Trophoblast cell (in vitro differentiated cells and primary cell): ENCODE measurements around the gene HBA1.

Experiments
- DNase-seq, 2 donors: peaks; one replicate each; pipeline ENCODE4 v3.0.0-alpha.2; 2016
- H2AFZ ChIP-seq: 2 replicates; pipeline ENCODE4 v1.6.1; 2013; ENCODE audit warnings: low read length, moderate library complexity, mild to moderate bottlenecking; ENCODE audit not compliant: insufficient read depth, poor library complexity
- H2AK5ac ChIP-seq: 2 replicates; pipeline ENCODE4 v1.6.1; 2013; ENCODE audit warnings: mild to moderate bottlenecking, low read length
- H2BK120ac ChIP-seq: 2 replicates; pipeline ENCODE4 v1.6.1; 2013; ENCODE audit warnings: low read length, mild to moderate bottlenecking, moderate library complexity; ENCODE audit not compliant: insufficient read depth, poor library complexity
- H2BK12ac ChIP-seq: 2 replicates; pipeline ENCODE4 v1.6.1; 2013; ENCODE audit warnings: mild to moderate bottlenecking, low read length, moderate library complexity
- H2BK5ac ChIP-seq: 2 replicates; pipeline ENCODE4 v1.6.1; 2013; ENCODE audit warnings: low read length, low read depth, moderate library complexity, mild to moderate bottlenecking; ENCODE audit not compliant: poor library complexity
- H3K14ac ChIP-seq: 2 replicates; pipeline ENCODE4 v1.6.1; 2013; ENCODE audit warnings: mild to moderate bottlenecking, low read length
- H3K18ac ChIP-seq: 2 replicates; pipeline ENCODE4 v1.6.1; 2013; ENCODE audit warnings: mild to moderate bottlenecking, low read length
- H3K23ac ChIP-seq: 2 replicates; pipeline ENCODE4 v1.6.1; 2013; ENCODE audit warnings: low read length
- H3K27ac ChIP-seq: 2 replicates; pipeline ENCODE4 v1.5.1; 2013; ENCODE audit warnings: low read depth, mild to moderate bottlenecking, inconsistent platforms, low read length, moderate library complexity
- H3K27me3 ChIP-seq: 2 replicates; pipeline ENCODE4 v1.6.1; 2013; ENCODE audit warnings: inconsistent platforms, mild to moderate bottlenecking, low read length, moderate library complexity; ENCODE audit not compliant: insufficient read depth
- H3K36me3 ChIP-seq, 2 experiments: 1 replicate in 1 of 2; 2 replicates in 1 of 2; pipeline ENCODE4 v1.6.1; 2013; ENCODE audit warnings: low read length in 2 of 2, mild to moderate bottlenecking in 2 of 2, moderate library complexity in 1 of 2; ENCODE audit not compliant: insufficient read depth in 2 of 2, control insufficient read depth in 1 of 2
- H3K4ac ChIP-seq: 2 replicates; pipeline ENCODE4 v1.6.1; 2013; ENCODE audit warnings: low read depth, mild to moderate bottlenecking, low read length, moderate library complexity
- H3K4me1 ChIP-seq, 2 experiments: 1 replicate in 1 of 2; 2 replicates in 1 of 2; pipeline ENCODE4 v1.6.1; 2013; ENCODE audit warnings: low read length in 2 of 2, mild to moderate bottlenecking in 2 of 2, moderate library complexity in 1 of 2; ENCODE audit not compliant: insufficient read depth in 2 of 2, control insufficient read depth in 1 of 2
- H3K4me2 ChIP-seq: 2 replicates; pipeline ENCODE4 v1.6.1; 2013; ENCODE audit warnings: inconsistent platforms, mild to moderate bottlenecking, low read length, moderate library complexity
- H3K4me3 ChIP-seq: 2 replicates; pipeline ENCODE4 v1.5.1; 2013; ENCODE audit warnings: mild to moderate bottlenecking, low read depth, low read length, inconsistent platforms
- H3K79me1 ChIP-seq: one replicate; pipeline ENCODE4 v1.6.1; 2013; ENCODE audit warnings: low read length
- H3K79me2 ChIP-seq: 2 replicates; pipeline ENCODE4 v1.6.1; 2013; ENCODE audit warnings: low read length, mild to moderate bottlenecking; ENCODE audit not compliant: control insufficient read depth, insufficient read depth, poor library complexity
- H3K9ac ChIP-seq: 2 replicates; pipeline ENCODE4 v1.6.1; 2013; ENCODE audit warnings: mild to moderate bottlenecking, low read length
- H3K9me3 ChIP-seq: 2 replicates; pipeline ENCODE4 v1.6.1; 2013; ENCODE audit warnings: low read depth, mild to moderate bottlenecking, control low read depth, inconsistent platforms, low read length; ENCODE audit not compliant: insufficient read depth
- H4K12ac ChIP-seq: 2 replicates; pipeline ENCODE4 v1.6.1; 2013; ENCODE audit warnings: low read depth, mild to moderate bottlenecking, low read length, moderate library complexity
- H4K8ac ChIP-seq: 2 replicates; pipeline ENCODE4 v1.6.1; 2013; ENCODE audit warnings: low read depth, mild to moderate bottlenecking, low read length, moderate library complexity
- H4K91ac ChIP-seq: one replicate; pipeline ENCODE4 v1.6.1; 2013; ENCODE audit warnings: low read depth, mild to moderate bottlenecking, low read length, moderate library complexity
- WGBS: extraction: QIAGEN DNeasy Blood & Tissue Kit; methylation state at CpG from one replicate; pipeline ENCODE4 v1.1.7; 2013; ENCODE audit warnings: missing lambda C conversion rate; ENCODE audit not compliant: insufficient read length, insufficient coverage; ENCODE audit errors: extremely low coverage; 5-methylcytosine and 5-hydroxymethylcytosine counted together

The HBA1 gene

DNA sequence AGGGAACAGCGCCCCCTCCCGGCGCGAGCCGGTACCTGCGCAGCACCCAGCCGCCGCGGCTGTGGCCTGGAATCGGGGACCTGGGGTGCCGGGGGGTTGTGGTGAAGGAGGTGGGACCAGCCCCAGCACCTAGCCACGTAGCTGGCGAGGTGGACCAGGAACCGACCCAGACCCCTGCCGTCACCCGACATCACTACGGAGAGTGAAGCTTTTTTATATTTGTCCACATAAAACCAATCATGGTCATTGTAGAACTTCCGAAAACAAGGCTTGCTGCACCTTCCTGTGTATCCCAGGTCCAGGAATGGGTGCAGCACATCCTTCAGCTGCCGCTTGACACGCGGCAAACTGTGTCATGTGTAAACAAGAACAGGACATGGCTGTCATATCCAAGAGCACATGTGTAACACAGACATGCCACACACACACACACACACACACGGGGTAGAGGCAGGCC, 5.1 kb downstream of the HBA1 start:
- H3K27me3 ChIP-seq = peaks cover 16% of the 10 kb centered on the region
- H4K8ac ChIP-seq = no peak overlapping the region
- H2AFZ ChIP-seq = no peak overlapping the region
- no CpG with 5 or more reads among the region's 22 CpGs for WGBS
- DNase-seq = peak; percentile 48 to 49
- no peak overlapping the region for H3K4me3 ChIP-seq
- H2BK120ac ChIP-seq = no peak overlapping the region
- H3K36me3 ChIP-seq = peaks cover 9 to 21% of the 10 kb centered on the region in 2 experiments
- H4K12ac ChIP-seq = no peak overlapping the region
- no peak overlapping the region for H2BK5ac ChIP-seq
- no peak overlapping the region for H3K4ac ChIP-seq
- H3K18ac ChIP-seq = no peak overlapping the region
- no peak overlapping the region for H2BK12ac ChIP-seq
- no peak overlapping the region for H3K14ac ChIP-seq
- H4K91ac ChIP-seq = no peak overlapping the region
- no peaks in the 10 kb centered on the region for H3K79me2 ChIP-seq
- peaks cover 4% of the 10 kb centered on the region for H3K9me3 ChIP-seq
- H3K4me1 ChIP-seq = peaks cover 5 to 11% of the 10 kb centered on the region in 2 experiments
- no peak overlapping the region for H2AK5ac ChIP-seq
- peak overlapping the region; percentile 46 for H3K4me2 ChIP-seq
- H3K23ac ChIP-seq = no peak overlapping the region
- no peak overlapping the region for H3K27ac ChIP-seq
- no peaks in the 10 kb centered on the region for H3K79me1 ChIP-seq
- no peak overlapping the region for H3K9ac ChIP-seq

DNA sequence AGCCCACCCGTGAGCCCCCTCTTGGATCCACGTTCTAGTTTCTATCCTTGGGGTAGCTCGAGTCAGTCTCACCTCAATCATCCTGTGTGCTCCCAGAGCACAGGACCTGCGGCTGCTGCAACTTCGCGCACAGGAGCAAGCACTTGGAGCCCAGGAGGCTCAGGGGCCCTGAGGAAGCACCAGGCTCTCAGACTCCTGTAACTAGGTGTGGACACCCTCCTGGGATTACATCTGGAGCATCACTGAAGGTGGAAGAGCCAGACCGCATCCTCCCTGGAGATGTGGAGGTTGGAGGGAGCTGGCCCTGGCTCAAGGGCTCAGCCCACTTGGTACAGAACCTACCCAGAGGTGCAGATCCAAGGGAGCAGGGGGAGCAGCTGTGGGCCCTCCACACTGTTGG, 6.5 kb downstream of the HBA1 start:
- H3K4me2 ChIP-seq = no peak overlapping the region
- H3K14ac ChIP-seq = no peak overlapping the region
- no peaks in the 10 kb centered on the region for H3K9me3 ChIP-seq
- no peaks in the 10 kb centered on the region for H3K79me1 ChIP-seq
- H3K79me2 ChIP-seq = no peaks in the 10 kb centered on the region
- peaks cover 9% of the 10 kb centered on the region for H3K27me3 ChIP-seq
- H2BK12ac ChIP-seq = no peak overlapping the region
- peaks cover 5 to 11% of the 10 kb centered on the region in 2 experiments for H3K4me1 ChIP-seq
- no peak overlapping the region for H2AFZ ChIP-seq
- H3K23ac ChIP-seq = no peak overlapping the region
- peaks cover 19 to 30% of the 10 kb centered on the region in 2 experiments for H3K36me3 ChIP-seq
- H3K9ac ChIP-seq = no peak overlapping the region
- H3K18ac ChIP-seq = no peak overlapping the region
- H2BK120ac ChIP-seq = no peak overlapping the region
- no peak overlapping the region for H2BK5ac ChIP-seq
- no peak overlapping the region for H3K4ac ChIP-seq
- H4K8ac ChIP-seq = no peak overlapping the region
- DNase-seq = no peak
- H3K27ac ChIP-seq = no peak overlapping the region
- WGBS = no CpG with 5 or more reads among the region's 7 CpGs
- peak overlapping the region; percentile 7 for H4K12ac ChIP-seq
- no peak overlapping the region for H4K91ac ChIP-seq
- H3K4me3 ChIP-seq = no peak overlapping the region
- no peak overlapping the region for H2AK5ac ChIP-seq

DNA sequence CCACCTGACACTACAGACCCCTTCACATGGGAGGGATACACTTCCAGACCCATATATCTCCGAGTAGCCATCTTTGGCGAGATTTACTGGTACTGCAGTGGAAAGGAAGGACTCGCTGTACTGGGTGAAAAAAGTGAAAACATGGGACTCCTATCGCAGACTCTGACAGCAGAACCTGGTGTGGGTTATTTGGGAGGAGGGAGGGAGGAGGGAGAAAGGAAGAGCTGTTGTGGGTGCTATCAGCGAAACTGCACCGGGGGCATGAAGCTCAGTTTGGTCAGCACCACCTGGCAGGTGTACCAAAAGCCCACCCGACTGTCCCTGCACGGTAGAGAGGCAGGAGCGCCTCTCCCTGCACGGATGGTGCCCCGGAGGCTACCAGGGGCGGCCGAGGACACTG, 8.7 kb downstream of the HBA1 start:
- H3K36me3 ChIP-seq = peaks cover 37 to 49% of the 10 kb centered on the region in 2 experiments
- H2BK12ac ChIP-seq = no peak overlapping the region
- H4K8ac ChIP-seq = no peak overlapping the region
- H2AFZ ChIP-seq = no peak overlapping the region
- H2BK120ac ChIP-seq = no peak overlapping the region
- DNase-seq = no peak
- no peak overlapping the region for H3K4me2 ChIP-seq
- H3K4me1 ChIP-seq = peaks cover 5 to 8% of the 10 kb centered on the region in 2 experiments
- H3K4me3 ChIP-seq = no peak overlapping the region
- H2BK5ac ChIP-seq = no peak overlapping the region
- H3K27me3 ChIP-seq = no peaks in the 10 kb centered on the region
- no peaks in the 10 kb centered on the region for H3K79me2 ChIP-seq
- no peak overlapping the region for H2AK5ac ChIP-seq
- H3K79me1 ChIP-seq = no peaks in the 10 kb centered on the region
- no peak overlapping the region for H3K4ac ChIP-seq
- WGBS = no CpG with 5 or more reads among the region's 13 CpGs
- H4K91ac ChIP-seq = no peak overlapping the region
- no peak overlapping the region for H3K23ac ChIP-seq
- no peaks in the 10 kb centered on the region for H3K9me3 ChIP-seq
- no peak overlapping the region for H3K18ac ChIP-seq
- no peak overlapping the region for H3K9ac ChIP-seq
- no peak overlapping the region for H3K14ac ChIP-seq
- no peak overlapping the region for H3K27ac ChIP-seq
- no peak overlapping the region for H4K12ac ChIP-seq

DNA sequence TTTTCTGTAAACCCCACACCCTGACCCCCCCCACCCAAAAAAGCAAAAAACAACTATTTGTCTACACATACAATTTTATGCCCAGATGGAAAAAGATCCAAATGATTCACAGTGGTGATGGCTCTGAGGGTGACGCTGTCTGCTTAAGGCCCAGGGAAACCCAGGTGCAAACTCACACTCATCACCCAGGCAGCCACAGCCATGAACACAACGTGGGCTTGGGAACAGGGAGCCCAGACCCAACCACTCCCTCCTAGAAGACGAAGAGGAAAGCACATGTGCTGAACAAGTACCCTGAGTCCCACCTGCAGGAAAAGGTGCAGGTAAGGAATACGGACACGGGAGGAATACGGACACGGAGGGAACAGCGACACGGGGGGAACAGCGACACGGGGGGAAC, 9.2 kb downstream of the HBA1 start:
- H2BK5ac ChIP-seq = no peak overlapping the region
- no peak overlapping the region for H3K27ac ChIP-seq
- WGBS = no CpG with 5 or more reads among the region's 11 CpGs
- H4K91ac ChIP-seq = no peak overlapping the region
- H3K4me3 ChIP-seq = no peak overlapping the region
- H3K79me2 ChIP-seq = no peaks in the 10 kb centered on the region
- H3K14ac ChIP-seq = no peak overlapping the region
- H4K12ac ChIP-seq = no peak overlapping the region
- H2BK120ac ChIP-seq = no peak overlapping the region
- peak in 1 of 2 donors; percentile 45 for DNase-seq
- no peak overlapping the region for H2AFZ ChIP-seq
- H3K4ac ChIP-seq = no peak overlapping the region
- H2BK12ac ChIP-seq = no peak overlapping the region
- H4K8ac ChIP-seq = no peak overlapping the region
- peaks cover 5 to 6% of the 10 kb centered on the region in 2 experiments for H3K4me1 ChIP-seq
- H3K27me3 ChIP-seq = no peaks in the 10 kb centered on the region
- peaks cover 41 to 53% of the 10 kb centered on the region in 2 experiments for H3K36me3 ChIP-seq
- no peaks in the 10 kb centered on the region for H3K79me1 ChIP-seq
- no peaks in the 10 kb centered on the region for H3K9me3 ChIP-seq
- H2AK5ac ChIP-seq = no peak overlapping the region
- H3K23ac ChIP-seq = no peak overlapping the region
- H3K4me2 ChIP-seq = no peak overlapping the region
- H3K18ac ChIP-seq = no peak overlapping the region
- H3K9ac ChIP-seq = no peak overlapping the region
